ENCODE measurements around the gene PXN.

PXN gene

DNA sequence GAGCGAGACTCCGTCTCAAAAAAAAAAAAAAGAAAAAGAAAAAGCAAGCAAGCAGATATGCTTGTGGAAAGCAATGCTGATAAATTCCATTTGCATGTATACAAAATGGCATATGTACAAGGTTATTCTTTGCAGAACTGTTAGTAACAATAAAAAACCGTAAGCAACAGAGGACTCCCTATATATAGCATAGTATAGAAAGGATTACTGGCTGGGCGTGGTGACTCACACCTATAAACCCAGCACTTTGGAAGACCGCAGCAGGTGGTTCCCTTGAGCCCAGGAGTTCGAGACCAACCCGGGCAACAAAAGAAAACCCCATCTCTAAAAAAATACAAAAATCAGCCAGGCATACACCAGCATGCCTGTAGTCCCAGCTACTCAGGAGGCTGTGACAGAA is 84.6 kb downstream of the PXN start:
- no peaks in the 10 kb centered on the region for H3K4me1 ChIP-seq (ENCODE audit: insufficient read depth, low read length)
- peaks cover 52% of the 10 kb centered on the region for H3K36me3 ChIP-seq (ENCODE audit: insufficient read depth, low read length)
- no peaks in the 10 kb centered on the region for H3K9me3 ChIP-seq (ENCODE audit: control insufficient read depth, insufficient read depth, low read length)
- no peak overlapping the region for H3K9ac ChIP-seq (ENCODE audit: low read depth, low read length)

DNA sequence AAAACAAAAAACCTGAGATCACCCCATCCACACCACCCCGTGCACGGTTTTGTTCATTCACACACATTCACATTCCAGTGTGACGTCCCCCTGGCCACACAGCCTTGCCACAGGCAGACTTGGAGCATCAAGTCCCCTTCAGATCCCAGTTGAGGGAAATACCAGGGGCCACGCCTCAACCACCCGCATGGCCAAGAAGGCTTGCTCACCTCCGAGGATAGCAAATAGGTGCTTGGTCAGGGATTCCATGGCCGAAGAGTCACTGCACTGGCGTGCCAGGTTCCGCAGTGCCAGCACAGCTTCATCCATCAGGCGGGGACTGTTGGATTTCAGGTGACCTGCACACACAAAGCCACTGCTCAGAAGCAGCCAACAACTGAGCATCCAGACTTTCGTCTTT is 90.0 kb downstream of the PXN start:
- no peak overlapping the region for H3K9ac ChIP-seq (ENCODE audit: low read depth, low read length)
- no peaks in the 10 kb centered on the region for H3K9me3 ChIP-seq (ENCODE audit: control insufficient read depth, insufficient read depth, low read length)
- peaks cover 40% of the 10 kb centered on the region for H3K36me3 ChIP-seq (ENCODE audit: insufficient read depth, low read length)
- H3K4me1 ChIP-seq (ENCODE audit: insufficient read depth, low read length): no peaks in the 10 kb centered on the region

DNA sequence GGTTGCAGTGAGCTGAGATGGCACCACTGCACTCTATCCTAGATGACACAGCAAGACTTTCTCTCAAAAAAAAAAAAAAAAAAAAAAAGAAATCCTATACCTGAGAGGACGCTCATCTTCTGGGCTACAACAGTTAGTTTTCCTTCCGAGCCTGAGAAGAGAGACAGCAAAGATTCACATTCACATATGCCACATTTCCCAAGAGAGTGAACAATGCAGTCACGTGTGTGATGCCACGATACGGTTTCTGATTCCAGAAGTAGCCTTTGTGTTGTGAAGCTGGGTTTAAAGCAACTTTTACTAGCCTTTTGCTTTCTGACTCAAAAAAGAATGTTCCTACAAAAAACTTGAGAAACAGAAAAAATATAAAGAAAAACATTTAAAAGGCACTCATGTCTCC is 90.5 kb downstream of the PXN start:
- H3K4me1 ChIP-seq (ENCODE audit: insufficient read depth, low read length): no peaks in the 10 kb centered on the region
- no peak overlapping the region; the same call in 1 of the 2 replicates for H3K9ac ChIP-seq (ENCODE audit: low read depth, low read length)
- no peaks in the 10 kb centered on the region for H3K9me3 ChIP-seq (ENCODE audit: control insufficient read depth, insufficient read depth, low read length)
- H3K36me3 ChIP-seq (ENCODE audit: insufficient read depth, low read length): peaks cover 40% of the 10 kb centered on the region

DNA sequence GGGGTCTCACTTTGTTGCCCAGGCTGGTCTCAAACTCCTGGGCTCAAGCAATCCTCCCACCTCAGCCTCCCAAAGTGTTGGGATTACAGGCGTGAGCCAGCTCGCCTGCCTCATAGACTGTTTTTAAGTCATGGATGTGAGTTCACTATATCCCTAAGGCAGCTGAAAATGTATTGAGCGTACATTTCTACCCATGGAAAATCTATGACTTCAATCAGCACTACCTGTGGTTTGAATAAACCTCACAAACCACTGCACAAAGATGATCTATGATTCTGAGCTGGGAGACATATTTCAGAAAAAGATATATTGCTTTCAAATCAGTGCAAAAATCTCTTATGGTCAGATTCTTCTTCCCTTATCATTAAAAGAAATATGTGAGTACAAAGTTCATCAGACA is 93.5 kb downstream of the PXN start:
- no peaks in the 10 kb centered on the region for H3K9me3 ChIP-seq (ENCODE audit: control insufficient read depth, insufficient read depth, low read length)
- peaks cover 40% of the 10 kb centered on the region for H3K36me3 ChIP-seq (ENCODE audit: insufficient read depth, low read length)
- H3K9ac ChIP-seq (ENCODE audit: low read depth, low read length): no peak overlapping the region
- H3K4me1 ChIP-seq (ENCODE audit: insufficient read depth, low read length): no peaks in the 10 kb centered on the region

DNA sequence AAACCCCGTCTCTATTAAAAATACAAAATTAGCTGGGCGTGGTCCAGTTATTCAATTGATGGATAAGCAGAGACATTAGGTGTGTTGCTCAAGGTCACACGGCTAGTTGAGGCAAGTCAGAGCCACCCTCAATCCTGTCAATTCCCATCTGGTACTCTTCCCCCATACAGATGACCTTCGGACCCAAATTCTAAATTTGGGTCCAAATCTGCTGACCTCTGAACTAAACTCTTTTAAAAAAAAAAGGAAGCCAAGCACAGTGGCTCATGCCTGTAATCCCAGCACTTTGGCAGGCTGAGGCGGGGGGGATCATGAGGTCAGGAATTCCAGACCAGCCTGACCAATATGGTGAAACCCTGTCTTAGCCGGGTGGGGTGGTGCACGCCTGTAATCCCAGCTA is 94.9 kb downstream of the PXN start:
- Histone ChIP-seq H3K4me1 (ENCODE audit: insufficient read depth, low read length) (no peaks in the 10 kb centered on the region), H3K9me3 (ENCODE audit: control insufficient read depth, insufficient read depth, low read length) (no peaks in the 10 kb centered on the region), H3K9ac (ENCODE audit: low read depth, low read length) (no peak overlapping the region), H3K36me3 (ENCODE audit: insufficient read depth, low read length) (peaks cover 33% of the 10 kb centered on the region)

DNA sequence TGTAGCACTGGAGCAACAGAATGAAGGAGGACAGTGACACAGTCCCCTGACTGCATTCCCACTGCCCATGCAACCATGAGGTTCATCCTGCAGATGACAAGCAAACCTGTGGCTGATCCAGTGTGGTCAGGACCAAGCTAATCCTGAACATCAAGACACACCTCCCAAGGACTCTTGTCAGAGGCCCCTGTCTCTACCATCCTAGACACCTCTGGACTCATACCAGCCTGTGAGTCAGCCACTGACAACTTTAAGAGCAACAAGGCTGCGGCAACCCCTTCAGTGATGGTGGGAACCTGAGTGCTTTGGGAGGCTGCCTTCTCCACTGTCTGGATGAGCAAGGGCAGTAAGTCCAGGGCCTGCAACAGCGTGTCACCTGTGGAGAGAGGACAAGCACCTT is 95.6 kb downstream of the PXN start:
- Histone ChIP-seq H3K9ac (ENCODE audit: low read depth, low read length) (no peak overlapping the region), H3K9me3 (ENCODE audit: control insufficient read depth, insufficient read depth, low read length) (no peaks in the 10 kb centered on the region), H3K4me1 (ENCODE audit: insufficient read depth, low read length) (no peaks in the 10 kb centered on the region), H3K36me3 (ENCODE audit: insufficient read depth, low read length) (peaks cover 33% of the 10 kb centered on the region)

DNA sequence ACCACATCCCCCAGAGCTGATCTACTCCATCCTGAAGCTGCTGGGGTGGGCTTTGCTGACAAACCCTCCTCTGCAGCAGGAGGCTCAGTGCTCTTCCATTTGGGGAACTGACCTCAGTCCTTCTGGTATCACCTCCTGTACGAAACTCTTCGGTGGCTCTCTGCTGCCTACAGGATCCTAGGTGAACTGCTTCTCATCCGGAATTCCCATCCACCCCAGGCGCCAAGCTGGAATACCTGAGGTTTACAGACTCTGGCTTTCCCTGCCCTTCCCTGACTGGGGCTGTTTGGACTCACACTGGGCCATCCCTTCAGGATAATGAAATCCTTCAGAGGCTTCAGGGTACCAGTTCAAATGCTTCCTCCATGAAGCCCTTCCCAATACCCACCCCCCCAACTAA is 97.2 kb downstream of the PXN start:
- peaks cover 36% of the 10 kb centered on the region for H3K36me3 ChIP-seq (ENCODE audit: insufficient read depth, low read length)

DNA sequence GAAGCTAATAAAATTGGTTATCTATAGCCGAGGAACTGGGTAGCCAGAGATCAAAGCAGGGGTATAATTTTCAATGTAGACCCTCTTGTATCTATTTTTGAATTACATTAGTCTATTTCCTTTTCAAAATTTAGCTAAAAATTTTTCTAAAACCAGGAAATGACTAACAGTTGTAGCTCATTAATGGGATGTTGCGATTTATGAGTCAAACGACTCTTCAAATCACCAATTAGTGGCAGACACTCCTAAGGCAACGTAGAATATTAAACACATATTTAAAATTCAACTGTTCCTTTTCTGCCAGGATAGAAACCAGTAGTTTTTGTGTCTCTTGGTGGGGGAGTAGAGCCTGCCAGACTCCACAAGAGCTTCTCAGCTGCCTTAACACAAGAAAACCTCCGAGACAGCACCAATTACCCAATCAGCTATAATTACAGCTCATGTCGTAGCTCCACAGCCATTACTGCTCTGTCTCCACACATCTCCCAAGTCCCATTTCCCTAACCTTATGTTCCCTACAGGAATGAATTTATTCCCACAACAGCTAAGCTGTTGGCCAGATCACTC is 97.9 kb downstream of the PXN start:
- no peaks in the 10 kb centered on the region for H3K9me3 ChIP-seq (ENCODE audit: control insufficient read depth, insufficient read depth, low read length)
- no peak overlapping the region for H3K9ac ChIP-seq (ENCODE audit: low read depth, low read length)
- H3K36me3 ChIP-seq (ENCODE audit: insufficient read depth, low read length): peaks cover 37% of the 10 kb centered on the region
- H3K4me1 ChIP-seq (ENCODE audit: insufficient read depth, low read length): no peaks in the 10 kb centered on the region

More for the DNA sequence above, 97.2 kb downstream of the PXN start:
- H3K4me1 ChIP-seq (ENCODE audit: insufficient read depth, low read length): no peaks in the 10 kb centered on the region
- H3K9me3 ChIP-seq (ENCODE audit: control insufficient read depth, insufficient read depth, low read length): no peaks in the 10 kb centered on the region
- H3K9ac ChIP-seq (ENCODE audit: low read depth, low read length): no peak overlapping the region

DNA sequence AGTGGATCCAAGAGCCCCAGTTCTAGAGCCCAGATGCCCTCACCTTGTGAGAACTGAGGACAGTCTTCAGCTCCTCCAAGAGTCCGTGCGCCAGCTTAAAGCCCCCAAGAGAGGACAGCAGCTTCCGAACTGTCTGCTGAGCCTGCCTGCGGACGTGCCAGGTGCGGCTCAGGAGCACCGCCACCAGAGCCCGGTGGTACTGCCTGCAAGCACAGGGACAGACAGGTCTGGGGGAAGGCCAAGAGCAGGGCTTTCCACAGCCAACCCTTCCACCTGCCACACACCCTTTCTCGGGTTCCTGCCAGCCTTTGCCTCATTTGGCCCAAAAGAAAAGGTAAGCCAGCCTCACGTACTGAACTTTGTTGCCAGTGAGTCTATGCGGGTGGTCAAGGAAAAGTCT is 101.2 kb downstream of the PXN start:
- H3K36me3 ChIP-seq (ENCODE audit: insufficient read depth, low read length): peaks cover 55% of the 10 kb centered on the region
- H3K4me1 ChIP-seq (ENCODE audit: insufficient read depth, low read length): no peaks in the 10 kb centered on the region
- no peaks in the 10 kb centered on the region for H3K9me3 ChIP-seq (ENCODE audit: control insufficient read depth, insufficient read depth, low read length)

DNA sequence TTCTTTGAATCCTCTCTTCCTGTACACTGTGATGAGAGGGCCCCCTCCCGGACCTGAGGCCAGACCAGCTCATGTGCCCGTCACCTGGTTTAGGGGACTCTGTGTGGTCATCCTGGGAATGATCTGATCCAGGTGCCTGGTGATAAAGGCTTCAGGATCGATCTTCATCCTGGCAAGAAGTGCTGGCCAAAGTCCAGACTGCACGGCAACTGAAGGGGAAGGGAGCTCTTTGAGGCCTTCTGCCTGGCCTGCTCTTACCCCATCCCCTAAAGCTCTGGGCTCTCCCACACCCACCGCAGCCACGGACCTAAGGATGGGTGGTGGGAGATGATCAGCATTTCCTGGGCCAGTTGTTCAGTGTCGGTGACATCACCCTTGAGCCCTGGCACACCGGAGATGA is 102.8 kb downstream of the PXN start:
- Histone ChIP-seq H3K36me3 (ENCODE audit: insufficient read depth, low read length) (peaks cover 59% of the 10 kb centered on the region), H3K9ac (ENCODE audit: low read depth, low read length) (no peak overlapping the region)

More for the DNA sequence above, 101.2 kb downstream of the PXN start:
- no peak overlapping the region for H3K9ac ChIP-seq (ENCODE audit: low read depth, low read length)

DNA sequence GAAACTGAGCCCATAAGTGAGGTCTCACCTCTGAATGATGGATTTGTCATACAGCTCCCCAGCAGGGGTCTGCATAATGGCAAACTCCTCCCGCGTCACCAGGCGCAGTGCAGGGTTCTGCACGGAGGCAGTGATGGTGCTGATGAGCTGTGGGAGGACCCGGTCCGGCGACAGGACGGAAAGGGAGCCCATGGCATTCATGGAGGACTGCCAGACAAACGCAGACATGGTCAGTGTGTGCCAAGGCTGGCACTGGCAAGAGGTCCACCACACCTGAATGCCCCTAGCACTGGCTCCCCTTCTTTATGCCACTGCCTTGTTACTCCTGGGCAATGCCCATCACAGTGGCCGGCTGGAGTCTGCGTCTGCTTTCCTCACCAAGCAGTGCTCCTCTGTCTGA is 103.7 kb downstream of the PXN start:
- H3K9ac ChIP-seq (ENCODE audit: low read depth, low read length): no peak overlapping the region
- no peaks in the 10 kb centered on the region for H3K4me1 ChIP-seq (ENCODE audit: insufficient read depth, low read length)

More for the DNA sequence above, 102.8 kb downstream of the PXN start:
- Histone ChIP-seq H3K4me1 (ENCODE audit: insufficient read depth, low read length) (no peaks in the 10 kb centered on the region), H3K9me3 (ENCODE audit: control insufficient read depth, insufficient read depth, low read length) (no peaks in the 10 kb centered on the region)

More for the DNA sequence above, 103.7 kb downstream of the PXN start:
- Histone ChIP-seq H3K36me3 (ENCODE audit: insufficient read depth, low read length) (peaks cover 61% of the 10 kb centered on the region), H3K9me3 (ENCODE audit: control insufficient read depth, insufficient read depth, low read length) (no peaks in the 10 kb centered on the region)

All from ES-I3 (cell line).